ACC112 (cell line): ENCODE data around the gene ADAMTS12.
"Not testable (repeated sequence)": the region's sequence is repeated elsewhere in the genome, so short reads cannot be mapped to it uniquely, and the experiment has no call there.

Experiments used
- H2AFZ ChIP-seq: fragments of 200-600 bp; sonication (generic); one replicate; pipeline ENCODE4 v1.6.0; 2017; ENCODE audit warnings: antibody characterized with exemption, low read length; ENCODE audit not compliant: unreplicated experiment
- H3K27ac ChIP-seq: fragments of 200-600 bp; sonication (generic); 2 replicates; pipeline ENCODE4 v1.5.1; 2014; ENCODE audit warnings: low read depth, mild to moderate bottlenecking, antibody characterized with exemption, low read length, moderate library complexity
- H3K27me3 ChIP-seq: fragments of 200-600 bp; sonication (generic); 2 replicates; pipeline ENCODE4 v1.6.1; 2014; ENCODE audit warnings: mild to moderate bottlenecking, antibody characterized with exemption, low read length, moderate library complexity, mixed read lengths; ENCODE audit not compliant: insufficient read depth
- H3K36me3 ChIP-seq: fragments of 200-600 bp; sonication (generic); 2 replicates; pipeline ENCODE4 v1.6.1; 2016; ENCODE audit warnings: mild to moderate bottlenecking, antibody characterized with exemption, low read length, moderate library complexity, mixed read lengths; ENCODE audit not compliant: insufficient read depth
- H3K4me1 ChIP-seq: fragments of 200-600 bp; sonication (generic); one replicate; pipeline ENCODE4 v1.6.1; 2016; ENCODE audit warnings: low read length, mixed read lengths; ENCODE audit not compliant: insufficient read depth, unreplicated experiment, control insufficient read depth
- H3K4me3 ChIP-seq: fragments of 200-600 bp; sonication (generic); 2 replicates; pipeline ENCODE4 v1.5.1; 2014; ENCODE audit warnings: mild to moderate bottlenecking, low read depth, low read length
- H3K79me2 ChIP-seq: fragments of 200-600 bp; sonication (generic); one replicate; pipeline ENCODE4 v1.6.0; 2016; ENCODE audit warnings: low read length; ENCODE audit not compliant: control insufficient read depth, unreplicated experiment, insufficient read depth

ADAMTS12 gene

DNA sequence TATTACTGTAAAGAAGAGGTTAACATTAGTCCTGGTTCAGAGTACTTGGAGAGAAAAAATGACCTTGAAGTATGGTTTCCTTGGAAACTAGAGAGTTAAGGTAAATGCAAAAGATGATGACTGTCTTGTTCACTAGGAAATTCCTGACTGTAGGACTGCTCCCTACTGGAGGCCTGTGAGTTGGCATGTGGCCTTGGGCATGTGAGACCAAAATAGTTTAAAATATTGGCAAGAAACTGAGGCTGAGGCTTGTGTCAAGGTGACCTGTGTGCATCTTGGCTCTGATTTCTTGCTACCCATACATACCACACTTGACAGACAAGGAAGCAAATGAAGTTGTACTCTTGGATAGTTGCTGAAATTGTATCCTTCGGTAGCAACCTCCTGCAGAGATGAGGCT is 354.6 kb downstream of the ADAMTS12 start:
- no peaks in the 10 kb centered on the region for H3K79me2 ChIP-seq
- H3K36me3 ChIP-seq: 0 out of 2 replicates have a peak, but pooled peaks cover 5% of the 10 kb centered on the region
- no peaks in the 10 kb centered on the region for H3K27me3 ChIP-seq
- H2AFZ ChIP-seq: no peak overlapping the region
- no peak overlapping the region for H3K4me3 ChIP-seq
- no peak overlapping the region for H3K27ac ChIP-seq
- no peaks in the 10 kb centered on the region for H3K4me1 ChIP-seq

DNA sequence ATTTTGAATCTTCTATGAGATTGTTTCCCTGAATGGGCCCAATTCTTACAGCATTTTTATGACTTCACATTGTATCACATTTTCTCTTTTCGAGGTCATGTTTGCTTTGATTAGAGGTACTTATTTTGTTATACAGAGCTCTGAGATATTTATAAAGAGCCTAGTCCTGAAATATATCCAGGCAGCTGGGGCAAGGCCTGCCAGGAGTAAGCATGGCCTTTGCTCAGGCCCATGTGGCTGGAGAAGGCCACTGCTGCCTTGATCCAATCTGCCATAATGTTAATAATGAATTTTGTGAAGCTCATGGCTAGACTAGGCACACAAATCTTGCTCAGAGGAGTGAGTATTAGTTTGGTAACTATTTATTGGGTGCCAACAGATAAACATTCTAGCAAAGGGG is 355.0 kb downstream of the ADAMTS12 start:
- Histone ChIP-seq H3K27me3 (no peaks in the 10 kb centered on the region), H3K27ac (no peak overlapping the region), H3K36me3 (0 out of 2 replicates have a peak, but pooled peaks cover 5% of the 10 kb centered on the region), H2AFZ (no peak overlapping the region), H3K4me1 (no peaks in the 10 kb centered on the region), H3K4me3 (no peak overlapping the region), H3K79me2 (no peaks in the 10 kb centered on the region)

GRCh38 chr5:33531824-33532223 is 360.0 kb downstream of the ADAMTS12 start:
- Histone ChIP-seq H3K36me3 (no peaks in the 10 kb centered on the region), H2AFZ (no peak overlapping the region), H3K27ac (no peak overlapping the region), H3K4me1 (no peaks in the 10 kb centered on the region), H3K27me3 (no peaks in the 10 kb centered on the region), H3K4me3 (no peak overlapping the region), H3K79me2 (no peaks in the 10 kb centered on the region)

DNA sequence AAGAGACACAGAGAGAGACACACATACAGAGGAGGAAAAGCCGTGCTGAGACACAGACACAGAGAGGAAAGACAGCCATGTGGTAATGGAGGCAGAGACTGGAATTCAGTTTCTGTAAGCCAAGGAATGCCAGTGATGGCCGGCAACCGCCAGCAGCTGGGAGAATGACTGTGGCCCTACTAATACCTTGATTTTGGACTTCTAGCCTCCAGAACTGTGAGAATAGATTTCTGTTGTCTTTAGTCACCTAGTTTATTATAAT is 360.8 kb downstream of the ADAMTS12 start:
- H3K79me2 ChIP-seq: no peaks in the 10 kb centered on the region
- H3K4me1 ChIP-seq: no peaks in the 10 kb centered on the region
- H3K27ac ChIP-seq: no peak overlapping the region
- H2AFZ ChIP-seq: no peak overlapping the region
- no peak overlapping the region for H3K4me3 ChIP-seq
- H3K36me3 ChIP-seq: no peaks in the 10 kb centered on the region
- H3K27me3 ChIP-seq: no peaks in the 10 kb centered on the region

DNA sequence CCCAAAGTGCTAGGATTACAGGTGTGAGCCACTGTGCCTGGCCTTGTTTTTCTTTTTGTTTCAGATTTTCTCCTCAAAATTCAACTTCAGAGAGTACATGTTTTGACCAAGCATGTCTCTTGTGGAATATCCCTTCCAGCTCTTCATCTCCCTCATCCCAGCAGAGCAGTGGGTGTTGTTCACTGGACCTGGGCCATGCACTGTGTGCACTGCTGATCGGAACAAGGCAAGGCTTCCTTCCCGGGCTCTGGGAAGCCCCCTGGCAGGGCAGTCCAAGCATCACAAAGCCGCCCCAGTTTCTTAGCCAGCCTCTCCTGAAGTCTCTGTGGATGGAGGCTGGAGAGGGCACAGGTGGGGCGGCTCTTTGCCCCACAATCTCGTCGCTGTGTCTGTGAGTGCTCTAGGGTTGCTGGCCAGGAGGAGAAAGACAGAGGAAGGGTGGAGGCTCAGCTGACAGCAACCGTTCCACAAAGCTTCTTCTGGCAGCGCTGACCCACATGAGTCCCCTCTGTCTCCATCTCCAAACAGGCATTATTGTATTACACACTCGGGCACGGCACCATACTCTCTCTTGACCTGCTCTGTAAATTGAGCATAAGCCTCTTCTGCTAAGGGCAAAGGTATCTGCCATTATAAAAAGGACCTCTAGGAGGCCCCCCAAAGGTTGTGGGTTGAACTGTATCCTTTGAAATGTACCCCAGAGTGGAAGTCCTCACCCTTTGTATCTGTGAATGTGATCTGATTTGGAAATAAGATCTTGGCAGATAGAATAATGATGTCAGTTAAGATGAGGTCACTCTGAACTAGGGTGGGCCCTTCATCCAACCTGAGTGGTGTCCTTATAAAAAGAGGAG is 361.4 kb downstream of the ADAMTS12 start:
- no peaks in the 10 kb centered on the region for H3K4me1 ChIP-seq
- no peak overlapping the region for H3K4me3 ChIP-seq
- no peaks in the 10 kb centered on the region for H3K79me2 ChIP-seq
- H3K27ac ChIP-seq: no peak overlapping the region
- no peak overlapping the region for H2AFZ ChIP-seq
- no peaks in the 10 kb centered on the region for H3K27me3 ChIP-seq
- H3K36me3 ChIP-seq: no peaks in the 10 kb centered on the region

DNA sequence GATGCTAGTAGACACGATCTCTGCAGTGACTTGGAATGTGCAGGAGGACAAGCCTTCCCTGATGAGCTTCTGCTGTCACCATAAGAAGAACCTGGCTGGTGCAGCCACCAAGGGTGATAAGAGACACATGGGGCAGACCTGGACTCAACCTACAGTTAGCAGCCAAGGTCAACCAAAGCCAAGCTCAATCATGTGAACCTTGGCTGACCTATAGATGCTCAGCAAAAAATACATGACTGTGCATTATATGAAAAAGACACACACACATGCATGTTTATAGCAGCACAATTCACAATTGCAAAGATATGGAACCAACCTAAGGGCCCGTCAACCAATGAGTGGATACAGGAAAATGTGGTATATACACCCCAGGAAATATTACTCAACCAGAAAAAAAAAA is 364.1 kb downstream of the ADAMTS12 start:
- no peaks in the 10 kb centered on the region for H3K79me2 ChIP-seq
- H3K36me3 ChIP-seq: no peaks in the 10 kb centered on the region
- no peak overlapping the region for H3K4me3 ChIP-seq
- H2AFZ ChIP-seq: no peak overlapping the region
- H3K27me3 ChIP-seq: no peaks in the 10 kb centered on the region
- H3K27ac ChIP-seq: no peak overlapping the region
- H3K4me1 ChIP-seq: no peaks in the 10 kb centered on the region

DNA sequence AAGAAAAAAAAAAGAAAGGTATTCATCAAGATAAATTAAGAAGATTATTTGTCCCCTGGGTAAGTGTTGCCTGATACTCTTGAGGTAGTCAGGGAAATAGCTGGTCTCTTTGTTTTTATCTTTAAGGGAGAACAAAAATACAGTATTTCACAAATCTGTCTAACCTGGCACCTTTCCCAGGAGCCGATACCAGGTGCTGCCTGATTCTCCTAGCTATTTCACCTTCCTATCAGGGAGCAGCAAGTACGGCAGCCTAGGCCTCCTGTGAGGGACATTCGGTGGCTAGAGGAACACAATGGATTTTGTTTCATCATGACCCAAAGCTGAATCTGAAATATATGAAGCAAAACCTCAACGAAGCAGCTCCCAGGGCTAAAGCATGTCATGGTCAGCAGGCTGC is 365.0 kb downstream of the ADAMTS12 start:
- H3K27me3 ChIP-seq: no peaks in the 10 kb centered on the region
- H3K4me1 ChIP-seq: no peaks in the 10 kb centered on the region
- no peaks in the 10 kb centered on the region for H3K79me2 ChIP-seq
- H3K4me3 ChIP-seq: no peak overlapping the region
- no peak overlapping the region for H2AFZ ChIP-seq
- no peak overlapping the region for H3K27ac ChIP-seq
- H3K36me3 ChIP-seq: no peaks in the 10 kb centered on the region

- no peak overlapping the region for H3K27ac ChIP-seq
- no peaks in the 10 kb centered on the region for H3K27me3 ChIP-seq
- no peak overlapping the region for H2AFZ ChIP-seq
- no peaks in the 10 kb centered on the region for H3K36me3 ChIP-seq
- no peaks in the 10 kb centered on the region for H3K4me1 ChIP-seq
- no peak overlapping the region for H3K4me3 ChIP-seq
- H3K79me2 ChIP-seq: no peaks in the 10 kb centered on the region
These were observed 367.3 kb downstream of the ADAMTS12 start for GRCh38 chr5:33524476-33524875.

DNA sequence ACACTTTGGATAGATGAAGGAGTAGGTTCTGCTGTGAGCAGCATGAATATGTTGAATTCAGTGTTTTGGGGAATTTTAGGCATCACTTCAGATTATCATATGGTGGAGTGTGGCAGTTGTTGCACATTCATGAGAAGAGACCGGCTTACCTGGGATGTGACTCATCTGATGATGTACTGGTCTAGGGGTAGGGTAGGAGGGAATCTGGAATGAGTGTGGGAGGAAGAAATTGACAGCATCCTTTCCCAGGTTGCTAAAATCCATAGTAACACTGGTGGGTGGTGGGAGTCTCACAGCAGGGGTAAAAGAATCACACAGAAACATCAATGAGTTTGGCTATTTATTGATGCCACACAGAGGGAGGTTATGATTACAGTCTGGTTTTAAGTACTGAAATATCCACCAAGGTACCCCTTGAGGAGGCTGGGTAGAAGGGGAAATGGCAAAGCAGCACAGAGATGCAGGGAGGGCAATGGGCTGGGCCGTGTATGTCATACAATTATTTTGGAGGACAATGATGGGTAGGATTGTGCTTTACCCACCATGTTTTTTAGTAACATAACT is 368.5 kb downstream of the ADAMTS12 start:
- no peaks in the 10 kb centered on the region for H3K27me3 ChIP-seq
- no peak overlapping the region for H3K4me3 ChIP-seq
- no peaks in the 10 kb centered on the region for H3K36me3 ChIP-seq
- H3K4me1 ChIP-seq: no peaks in the 10 kb centered on the region
- H3K27ac ChIP-seq: no peak overlapping the region
- H3K79me2 ChIP-seq: no peaks in the 10 kb centered on the region
- H2AFZ ChIP-seq: no peak overlapping the region

DNA sequence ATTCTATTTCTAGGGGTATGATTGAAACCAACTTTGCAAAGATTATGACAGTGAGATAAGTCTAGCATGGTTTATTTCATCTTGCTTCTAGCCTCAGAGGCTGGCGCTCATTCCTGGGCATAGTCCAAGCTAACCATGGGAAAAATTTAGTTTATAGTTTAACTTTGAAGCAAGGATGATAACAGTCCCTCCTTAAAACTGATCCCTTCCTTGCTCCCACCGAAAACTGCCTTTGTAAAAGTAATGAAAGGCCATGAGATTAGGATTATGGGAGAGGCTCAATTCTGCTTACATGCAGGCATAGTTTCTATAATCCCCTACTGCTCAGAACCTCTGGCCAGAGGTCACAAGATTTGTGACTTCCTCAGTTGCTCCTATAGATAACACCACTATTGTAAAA is 375.4 kb downstream of the ADAMTS12 start:
- H3K27me3 ChIP-seq: no peaks in the 10 kb centered on the region
- H3K4me1 ChIP-seq: peaks cover 4% of the 10 kb centered on the region
- H2AFZ ChIP-seq: no peak overlapping the region
- no peaks in the 10 kb centered on the region for H3K79me2 ChIP-seq
- H3K4me3 ChIP-seq: no peak overlapping the region
- H3K36me3 ChIP-seq: no peaks in the 10 kb centered on the region
- H3K27ac ChIP-seq: no peak overlapping the region

GRCh38 chr5:33515366-33515765 is 376.4 kb downstream of the ADAMTS12 start:
- not testable (repeated sequence) for H3K27ac ChIP-seq, H3K79me2 ChIP-seq, H3K4me3 ChIP-seq, H3K4me1 ChIP-seq, H3K36me3 ChIP-seq, H2AFZ ChIP-seq, H3K27me3 ChIP-seq
